HepG2 (cell line): ENCODE results near the gene MORN1. TPM values are rescaled to one million over a fixed set of nuclear protein-coding genes. Genes with fewer than 3 reads are reported as not detected.

Source experiments
- ARNTL ChIP-seq: sonication (generic); formaldehyde crosslinking; IDR thresholded peaks from 2 replicates; pipeline ENCODE4 v1.4.0; 2020; ENCODE audit warnings: mild to moderate bottlenecking, missing genetic modification reagents
- EP300 ChIP-seq, 3 experiments: sonication (generic) in 1 of 3; formaldehyde crosslinking in 1 of 3; IDR thresholded peaks; 2 replicates each; pipeline versions ENCODE4 v1.5.1 to v1.6.1; 2011 to 2020; ENCODE audit warnings: low read depth in 2 of 3, low read length in 2 of 3, borderline replicate concordance in 1 of 3, improper control_type of control experiment in 1 of 3, mild to moderate bottlenecking in 1 of 3, missing genetic modification reagents in 1 of 3, moderate library complexity in 1 of 3
- HCFC1 ChIP-seq: fragments of 150-350 bp; IDR thresholded peaks from 2 replicates; pipeline ENCODE4 v1.6.1; 2014; ENCODE audit warnings: low read depth, low read length
- IKZF5 ChIP-seq: IDR thresholded peaks from 2 replicates; pipeline ENCODE4 v1.6.1; 2018; ENCODE audit warnings: missing genetic modification reagents, mild to moderate bottlenecking, missing compliant biosample characterization
- MEIS1 ChIP-seq: sonication (generic); formaldehyde crosslinking; IDR thresholded peaks from 2 replicates; pipeline ENCODE4 v1.9.0; 2021; ENCODE audit warnings: mild to moderate bottlenecking, missing genetic modification reagents, moderate library complexity, borderline replicate concordance
- MIER2 ChIP-seq: IDR thresholded peaks from 2 replicates; pipeline ENCODE4 v1.6.1; 2016; ENCODE audit warnings: missing biosample characterization, missing genetic modification reagents
- MXD1 ChIP-seq: sonication (generic); formaldehyde crosslinking; IDR thresholded peaks from 2 replicates; pipeline ENCODE4 v1.4.0; 2020; ENCODE audit warnings: mild to moderate bottlenecking, missing genetic modification reagents
- PCBP2 ChIP-seq: fragments of 200-400 bp; formaldehyde crosslinking; optimal IDR thresholded peaks from 2 replicates; pipeline ENCODE3; 2018; ENCODE audit warnings: low read length, low read depth; ENCODE audit not compliant: poor library complexity, severe bottlenecking
- PTBP1 ChIP-seq: fragments of 200-400 bp; formaldehyde crosslinking; IDR thresholded peaks from 2 replicates; pipeline ENCODE4 v1.6.1; 2018; ENCODE audit warnings: low read length, low read depth; ENCODE audit not compliant: poor library complexity, severe bottlenecking
- RFX1 ChIP-seq: fragments of 450-650 bp; IDR thresholded peaks from 2 replicates; pipeline ENCODE4 v1.6.1; 2017
- RORA ChIP-seq: sonication (generic); formaldehyde crosslinking; IDR thresholded peaks from 2 replicates; pipeline ENCODE4 v1.5.0; 2020; ENCODE audit warnings: mild to moderate bottlenecking, missing genetic modification reagents, moderate library complexity
- TFDP2 ChIP-seq: sonication (generic); formaldehyde crosslinking; IDR thresholded peaks from 2 replicates; pipeline ENCODE4 v1.4.0; 2020; ENCODE audit warnings: missing genetic modification reagents
- ZBTB43 ChIP-seq: sonication (generic); formaldehyde crosslinking; conservative IDR thresholded peaks from 2 replicates; pipeline ENCODE4 v1.4.0; 2020; ENCODE audit warnings: missing genetic modification reagents
- ZC3H4 ChIP-seq: sonication (generic); formaldehyde crosslinking; IDR thresholded peaks from 2 replicates; pipeline ENCODE4 v1.4.0; 2020; ENCODE audit warnings: missing genetic modification reagents, borderline replicate concordance
- ZFP36 ChIP-seq: fragments of 150-350 bp; IDR thresholded peaks from 2 replicates; pipeline ENCODE4 v1.6.1; 2018; ENCODE audit warnings: borderline replicate concordance, low read length, low read depth; ENCODE audit not compliant: partially characterized antibody
- ZMYM3 ChIP-seq: sonication (generic); formaldehyde crosslinking; IDR thresholded peaks from 2 replicates; pipeline ENCODE4 v1.5.1; 2020; ENCODE audit warnings: mild to moderate bottlenecking, missing genetic modification reagents
- ZNF253 ChIP-seq: sonication (generic); formaldehyde crosslinking; IDR thresholded peaks from 2 replicates; pipeline ENCODE4 v1.8.0; 2022; ENCODE audit warnings: mild to moderate bottlenecking, missing genetic modification reagents, borderline replicate concordance
- ZNF282 ChIP-seq: fragments of 450-650 bp; IDR thresholded peaks from 2 replicates; pipeline ENCODE4 v1.6.1; 2018; ENCODE audit not compliant: partially characterized antibody
- ZNF441 ChIP-seq: sonication (generic); formaldehyde crosslinking; IDR thresholded peaks from 2 replicates; pipeline ENCODE4 v1.7.0; 2021; ENCODE audit warnings: missing genetic modification reagents, borderline replicate concordance
- ZNF572 ChIP-seq: sonication (generic); formaldehyde crosslinking; IDR thresholded peaks from 2 replicates; pipeline ENCODE4 v1.5.1; 2020; ENCODE audit warnings: mild to moderate bottlenecking, missing genetic modification reagents
- ZNF576 ChIP-seq: sonication (generic); formaldehyde crosslinking; IDR thresholded peaks from 2 replicates; pipeline ENCODE4 v1.4.0; 2020; ENCODE audit warnings: mild to moderate bottlenecking, missing genetic modification reagents
- ZNF616 ChIP-seq: sonication (generic); formaldehyde crosslinking; IDR thresholded peaks from 2 replicates; pipeline ENCODE4 v1.5.0; 2020; ENCODE audit warnings: low read depth, mild to moderate bottlenecking, missing genetic modification reagents
- ZNF619 ChIP-seq: sonication (generic); formaldehyde crosslinking; IDR thresholded peaks from 2 replicates; pipeline ENCODE4 v1.4.0; 2020; ENCODE audit warnings: mild to moderate bottlenecking, missing genetic modification reagents
- ZNF737 ChIP-seq: sonication (generic); formaldehyde crosslinking; IDR thresholded peaks from 2 replicates; pipeline ENCODE4 v1.5.0; 2020; ENCODE audit warnings: missing genetic modification reagents, mild to moderate bottlenecking, borderline replicate concordance
- ZNF782 ChIP-seq: sonication (generic); formaldehyde crosslinking; IDR thresholded peaks from 2 replicates; pipeline ENCODE4 v1.4.0; 2020; ENCODE audit warnings: missing genetic modification reagents, mild to moderate bottlenecking, borderline replicate concordance
- polyA plus RNA-seq, 8 experiments: library from polyadenylated mRNA; depleted of rRNA in 3 of 8; stranded (reverse) in 7 of 8; unstranded in 1 of 8; fragments of >200 nt; fragmentation: Illumina TruSeq in 4 of 8; extraction: Trizol in 4 of 8; gene quantifications; 2 replicates each; pipeline versions ENCODE4 v1.2.1 to v1.2.3, GENCODE V29; 2011 to 2016; ENCODE audit warnings: low read depth in 4 of 8, missing spikeins in 1 of 8, mixed read lengths in 1 of 8; ENCODE audit not compliant: insufficient read depth in 1 of 8
- total RNA-seq, 5 experiments: library from RNA; depleted of rRNA; stranded (reverse); fragments of >200 nt; fragmentation: Illumina TruSeq; extraction: Trizol; gene quantifications; 2 replicates each; pipeline ENCODE4 v1.2.3, GENCODE V29; 2016; ENCODE audit warnings: low read depth in 1 of 5

The MORN1 gene
- total and polyA plus RNA-seq, 2 of the 13 experiments (the other 11 are each of a cell fraction or from before 2014, with no cell fraction given), result 3.1 to 6.5 TPM

- TF ChIP-seq EP300 (IDR thresholded peaks at IDR 0.05; ENCODE audit: low read depth in 2 of 2, low read length in 2 of 2), result peak in 1 of 2 experiments; percentile 19; a peak in 1 of 4 replicates
- TF ChIP-seq EP300 (CRISPR knock-in tag; IDR thresholded peaks at IDR 0.05; ENCODE audit: borderline replicate concordance), result no peak
- TF ChIP-seq MEIS1 (CRISPR knock-in tag), result peak; percentile 62
- no peak for TF ChIP-seq ZNF253 (CRISPR knock-in tag)
- TF ChIP-seq ZFP36, result no peak
- TF ChIP-seq ZNF441 (CRISPR knock-in tag), result no peak
- no peak for TF ChIP-seq ZMYM3 (CRISPR knock-in tag)
- peak; percentile 94 for TF ChIP-seq MXD1 (CRISPR knock-in tag)
- no peak for TF ChIP-seq ZNF737 (CRISPR knock-in tag)
- no peak for TF ChIP-seq PCBP2
- TF ChIP-seq ZNF576 (CRISPR knock-in tag), result no peak
- 0 out of 2 replicates have a peak, but pooled peaks have one; percentile 39 for TF ChIP-seq ZNF782 (CRISPR knock-in tag)
- TF ChIP-seq PTBP1, result no peak
- TF ChIP-seq ZNF619 (CRISPR knock-in tag), result peak; percentile 47; the same call in 1 of the 2 replicates
- TF ChIP-seq HCFC1, result peak; percentile 71
- TF ChIP-seq ZC3H4, result no peak
- no peak for TF ChIP-seq ZBTB43 (CRISPR knock-in tag)
- peak; percentile 50 for TF ChIP-seq IKZF5 (CRISPR knock-in tag)
- TF ChIP-seq TFDP2, result peak; percentile 92
- TF ChIP-seq ZNF616 (CRISPR knock-in tag), result no peak
- TF ChIP-seq RFX1, result peak; percentile 94
- no peak for TF ChIP-seq ZNF282
- no peak for TF ChIP-seq RORA (CRISPR knock-in tag)
- TF ChIP-seq ARNTL, result no peak
- TF ChIP-seq MIER2 (CRISPR knock-in tag), result no peak; the same call in 1 of the 2 replicates
- TF ChIP-seq ZNF572, result no peak
Measured at GRCh38 chr1:2391041-2391930, at the start of gene MORN1, which contains the start of gene RER1 (continued).
